A673 (cell line): ENCODE data around the gene CRYBG3.

Experiments used
- CTCF ChIP-seq: fragments of 300-800, 200-600 bp; sonication (generic); conservative IDR thresholded peaks from 2 replicates; pipeline ENCODE4 v1.5.1; 2017; ENCODE audit warnings: low read depth, mild to moderate bottlenecking, antibody characterized with exemption, low read length, moderate library complexity, mixed read lengths
- EZH2 ChIP-seq: fragments of 200-600 bp; sonication (generic); IDR thresholded peaks from 2 replicates; pipeline ENCODE4 v1.6.1; 2017; ENCODE audit warnings: borderline replicate concordance, low read depth, mild to moderate bottlenecking, mixed read lengths, antibody characterized with exemption, low read length; ENCODE audit not compliant: poor library complexity, severe bottlenecking

- TF ChIP-seq EZH2, result no peak
- no peak for TF ChIP-seq CTCF
These were observed 170.8 kb downstream of the CRYBG3 start for GRCh38 chr3:97992547-97993173.
